Astrocyte of the hippocampus (primary cell): ENCODE results near the gene POU2F3.
A peak's percentile ranks its signal among the peaks of the same experiment; 100 is the strongest.

Experiments
- DNase-seq: peaks from one replicate; pipeline ENCODE4 v3.0.0; 2011; ENCODE audit warnings: low read depth, low spot score

Gene POU2F3

DNA sequence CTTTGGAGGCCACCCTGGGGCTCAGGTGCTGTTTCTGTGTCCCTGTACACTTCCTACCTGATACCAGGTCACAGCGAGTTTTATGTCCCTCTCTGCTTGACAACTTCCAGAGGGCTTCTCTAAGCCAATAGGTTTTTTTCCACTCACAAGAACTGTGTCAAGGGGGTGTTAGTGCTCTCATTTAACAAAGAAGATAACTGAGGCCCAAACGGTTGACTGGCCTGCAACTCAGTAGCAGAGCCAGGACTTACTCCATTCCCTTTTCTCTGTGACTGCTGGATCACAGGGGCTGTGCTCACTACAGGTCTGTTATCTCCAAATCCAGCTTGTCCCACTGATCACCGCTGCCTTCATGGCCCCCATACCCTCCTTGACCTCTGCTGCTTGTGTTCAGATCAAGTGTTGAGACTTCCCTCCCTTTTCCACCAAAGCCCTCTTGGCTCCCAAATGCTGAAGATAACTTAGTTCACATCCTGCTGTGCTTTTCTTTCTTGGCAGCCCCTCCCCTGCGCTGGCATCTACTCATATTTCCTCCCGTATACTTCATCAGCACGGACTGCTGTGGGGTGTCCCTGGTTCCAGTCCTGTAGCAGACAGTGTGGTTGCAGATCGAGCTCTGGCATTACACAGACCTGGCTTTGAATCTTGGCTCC lies 41.3 kb downstream of the POU2F3 start:
- no peak for DNase-seq

DNA sequence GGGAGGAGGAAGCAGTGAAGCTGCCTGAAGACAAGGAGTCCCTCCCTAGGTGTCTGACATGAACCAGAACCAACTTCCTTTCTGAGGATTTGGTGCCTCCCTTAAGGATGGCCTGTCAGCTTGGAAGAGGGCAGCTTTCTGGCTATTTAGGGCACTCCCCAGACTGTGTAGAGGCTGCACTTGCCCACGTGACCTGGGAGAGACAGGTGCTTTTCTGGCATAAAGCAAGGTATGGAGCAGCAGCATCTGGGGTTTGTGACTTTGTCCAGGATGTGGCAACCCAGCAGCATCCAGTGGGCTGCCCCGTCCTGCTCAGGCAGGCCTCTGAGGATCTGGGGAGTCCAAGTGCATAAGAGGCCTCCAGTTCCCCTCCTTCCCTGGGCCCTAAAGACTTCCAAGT lies 43.2 kb downstream of the POU2F3 start:
- no peak for DNase-seq

DNA sequence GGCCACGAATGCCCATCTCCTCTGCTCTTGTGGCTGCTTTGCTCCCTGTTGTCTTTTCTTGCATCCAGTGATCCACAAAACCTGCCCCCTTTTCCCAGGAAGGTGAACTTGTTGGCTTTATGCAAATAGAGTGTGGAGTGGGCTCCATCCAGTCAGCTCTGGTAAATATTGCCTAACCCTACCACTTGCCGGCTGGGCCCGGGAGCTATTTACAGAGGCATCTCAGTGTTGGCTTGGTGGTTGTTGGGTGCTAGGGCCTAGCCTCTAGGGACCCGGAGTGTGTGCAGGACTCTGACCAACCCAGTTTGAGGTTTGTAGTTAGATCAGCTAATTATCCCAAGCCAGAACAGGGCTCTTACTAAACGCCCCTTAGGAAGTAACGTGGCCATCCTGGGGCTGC lies 44.3 kb downstream of the POU2F3 start:
- no peak for DNase-seq

DNA sequence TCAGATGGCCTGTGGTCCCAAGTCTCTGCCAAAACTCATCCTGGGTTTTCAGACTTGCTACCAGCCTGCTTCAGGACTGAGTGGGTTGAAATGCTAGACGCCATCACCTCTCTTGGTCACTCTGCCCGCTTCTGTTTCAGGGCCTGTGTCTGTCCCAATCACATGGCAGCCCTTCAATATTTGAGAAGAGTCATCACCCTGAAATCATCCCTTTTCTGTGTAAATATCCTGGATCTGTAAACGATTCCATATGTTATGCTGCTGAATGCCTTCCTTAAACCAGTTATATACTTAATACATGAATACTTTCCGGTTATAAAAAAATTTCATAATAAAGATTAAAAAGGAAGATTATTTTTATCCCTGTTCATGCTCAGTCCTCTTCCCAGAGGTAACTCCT lies 45.3 kb downstream of the POU2F3 start:
- DNase-seq, result no peak

DNA sequence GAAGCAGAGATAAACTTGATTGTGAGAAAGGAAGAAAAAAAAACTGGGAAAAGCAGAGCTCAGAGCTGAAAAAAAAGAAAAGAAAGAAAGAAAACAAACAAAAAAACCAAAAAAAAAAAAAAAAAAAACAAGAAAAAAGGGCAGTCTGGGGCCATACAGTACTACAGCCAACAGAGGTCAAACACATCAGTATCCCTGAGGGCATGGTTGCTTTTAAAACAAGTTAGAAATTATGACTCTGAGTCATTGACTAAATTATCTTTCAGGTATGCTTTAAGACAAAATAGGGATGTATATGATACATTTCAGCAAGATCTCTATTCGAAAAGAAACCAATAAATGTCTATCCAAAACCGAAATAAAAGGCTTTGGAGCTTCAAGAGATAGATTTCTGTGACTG lies 48.1 kb downstream of the POU2F3 start:
- DNase-seq, result no peak

DNA sequence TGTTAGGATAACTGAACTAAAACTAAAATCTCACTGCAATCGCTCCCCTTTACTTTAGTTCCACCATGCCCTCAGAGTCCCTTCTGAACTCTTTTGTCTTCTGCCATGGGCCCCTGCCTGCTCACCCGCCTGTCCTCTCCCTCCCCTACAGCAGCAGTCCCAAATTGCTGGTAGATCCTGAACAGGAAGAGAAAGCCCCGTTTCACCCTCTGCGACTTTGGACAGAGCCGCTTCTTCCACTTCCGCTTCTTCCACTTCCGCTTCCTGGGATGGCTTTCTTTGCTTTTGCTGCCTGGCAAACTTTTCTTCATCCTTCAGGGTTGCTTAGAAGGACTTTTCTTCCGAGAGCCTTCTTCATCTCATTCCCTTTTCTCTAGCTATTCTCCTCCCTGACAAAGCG lies 49.5 kb downstream of the POU2F3 start:
- DNase-seq, result no peak

DNA sequence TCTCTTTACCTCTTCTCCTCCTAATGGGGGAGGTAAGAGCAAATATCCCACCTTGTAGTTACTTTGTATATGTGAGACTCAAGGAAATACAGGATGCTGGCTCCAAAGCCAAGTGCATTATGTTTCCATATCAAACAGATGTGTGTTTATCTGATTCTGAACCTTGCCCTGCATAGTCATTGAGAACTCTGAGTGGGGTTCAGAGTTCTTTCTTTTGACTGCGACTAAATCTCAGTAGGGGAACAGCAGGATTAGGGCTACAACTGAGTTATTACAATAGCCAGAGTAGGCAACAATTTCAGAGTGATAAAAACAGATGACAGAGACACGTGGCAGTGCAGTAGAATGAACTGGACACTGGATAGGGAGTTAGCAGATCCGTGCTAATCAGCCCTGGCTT lies 51.0 kb downstream of the POU2F3 start:
- DNase-seq, result no peak

DNA sequence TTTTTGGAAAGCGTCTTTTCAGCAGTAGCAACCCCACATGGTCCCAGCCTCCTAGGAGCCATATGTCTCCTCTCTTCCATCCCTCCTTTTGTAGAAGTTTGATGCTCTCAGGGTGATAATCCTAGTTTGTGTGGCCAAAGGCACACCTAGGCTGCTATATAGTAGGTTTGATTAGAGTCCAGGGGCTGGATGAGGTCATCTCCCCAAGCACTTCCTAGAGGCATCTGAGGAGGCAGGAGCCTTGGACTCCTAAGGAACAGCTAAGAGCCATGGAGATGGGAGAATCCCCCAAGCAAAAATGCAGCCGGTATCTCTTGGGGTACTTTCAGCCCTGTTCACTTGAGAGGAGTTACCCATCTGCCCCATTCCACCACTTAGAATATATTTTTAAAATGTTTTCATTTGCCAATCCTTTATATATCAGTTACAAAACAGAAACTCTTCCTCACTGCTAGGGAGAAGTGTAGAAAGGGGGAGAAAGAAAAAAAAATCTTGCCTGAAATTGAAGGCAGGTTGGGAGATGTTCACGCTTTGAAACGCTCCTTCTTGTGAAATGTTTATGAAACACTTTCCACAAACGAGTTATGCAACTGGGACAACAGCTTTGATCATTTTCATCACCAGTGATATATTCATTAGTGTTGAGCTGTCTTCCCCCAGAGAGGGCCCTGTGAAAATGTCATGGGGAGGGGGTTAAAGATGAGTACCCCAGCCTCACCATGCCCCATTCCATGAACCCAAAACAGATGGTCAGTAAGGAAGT lies 53.3 kb downstream of the POU2F3 start:
- no peak for DNase-seq

DNA sequence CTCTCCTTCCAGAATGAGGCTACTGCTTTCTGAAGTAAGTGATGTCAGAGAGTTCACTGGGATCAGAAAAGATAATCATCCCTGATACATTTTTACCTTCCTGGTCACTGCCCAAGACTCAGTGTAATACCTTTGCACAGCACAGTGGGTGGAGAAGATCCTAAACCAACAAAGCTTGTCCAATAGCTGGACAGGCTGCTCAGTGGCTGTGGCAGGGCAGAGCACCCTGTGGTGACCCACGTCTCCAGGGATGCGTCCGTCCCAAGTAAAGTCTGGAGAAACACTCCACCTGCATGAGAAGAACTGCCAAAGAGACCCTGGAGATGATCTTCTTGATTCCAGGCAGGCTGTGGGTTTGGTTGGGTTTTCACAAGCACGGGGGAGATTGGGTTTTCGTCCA lies 54.2 kb downstream of the POU2F3 start:
- DNase-seq, result no peak

DNA sequence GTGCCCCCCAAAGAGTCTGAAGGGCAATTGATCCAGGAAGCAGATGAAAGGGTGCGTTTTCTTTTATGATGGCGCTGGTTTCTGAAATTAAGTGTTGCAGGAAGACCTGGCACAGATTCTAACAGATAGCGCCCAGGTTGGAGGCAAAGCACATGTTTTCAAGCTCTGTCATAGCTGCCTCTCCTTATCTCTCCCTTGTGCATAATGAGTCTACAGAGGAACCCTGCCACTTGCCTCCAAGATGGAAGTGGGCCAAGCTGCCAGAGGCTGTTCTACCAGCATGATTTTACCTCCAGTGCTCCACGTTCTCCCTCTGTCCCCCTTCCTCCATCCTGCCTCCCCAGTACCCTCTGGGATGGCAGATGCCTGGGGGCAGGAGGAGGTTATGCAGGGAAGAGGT lies 55.2 kb downstream of the POU2F3 start:
- DNase-seq, result peak; percentile 54

DNA sequence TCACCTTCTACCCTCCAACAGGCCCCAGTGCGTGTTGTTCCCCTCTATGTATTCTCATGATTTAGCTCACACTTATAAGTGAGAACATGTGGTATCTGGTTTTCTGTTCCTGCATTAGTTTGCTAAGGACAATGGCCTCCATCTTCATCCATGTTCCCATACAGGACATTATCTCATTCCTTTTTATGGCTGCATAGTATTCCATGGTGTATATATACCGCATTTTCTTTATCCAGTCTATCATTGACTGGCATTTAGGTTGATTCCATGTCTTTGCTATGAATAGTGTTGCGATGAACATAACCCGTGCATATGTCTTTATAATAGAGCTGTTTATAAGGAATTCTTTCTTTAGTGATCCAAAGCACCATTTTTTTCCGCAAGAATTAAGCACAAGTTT lies 56.6 kb downstream of the POU2F3 start:
- no peak for DNase-seq

DNA sequence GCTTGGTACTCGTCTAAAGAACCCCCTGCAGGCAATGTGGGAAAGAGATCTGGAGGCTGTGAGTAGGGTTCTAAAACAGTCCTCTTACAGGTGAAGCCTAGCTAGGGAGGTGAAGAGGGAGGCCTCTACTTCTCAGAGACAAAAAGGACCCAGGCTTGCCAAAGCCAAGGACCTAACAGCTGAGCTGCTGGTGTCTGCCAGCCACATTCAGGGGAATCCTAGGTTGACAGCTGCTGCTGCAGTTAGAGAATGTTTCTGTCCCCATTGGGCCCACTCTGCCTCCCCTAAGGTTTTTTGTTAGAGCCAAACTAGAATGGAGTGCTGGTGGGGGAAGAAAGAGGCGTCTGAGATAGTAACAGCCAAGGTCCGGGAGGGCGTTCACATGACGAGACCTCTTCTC lies 58.5 kb downstream of the POU2F3 start:
- DNase-seq, result no peak

DNA sequence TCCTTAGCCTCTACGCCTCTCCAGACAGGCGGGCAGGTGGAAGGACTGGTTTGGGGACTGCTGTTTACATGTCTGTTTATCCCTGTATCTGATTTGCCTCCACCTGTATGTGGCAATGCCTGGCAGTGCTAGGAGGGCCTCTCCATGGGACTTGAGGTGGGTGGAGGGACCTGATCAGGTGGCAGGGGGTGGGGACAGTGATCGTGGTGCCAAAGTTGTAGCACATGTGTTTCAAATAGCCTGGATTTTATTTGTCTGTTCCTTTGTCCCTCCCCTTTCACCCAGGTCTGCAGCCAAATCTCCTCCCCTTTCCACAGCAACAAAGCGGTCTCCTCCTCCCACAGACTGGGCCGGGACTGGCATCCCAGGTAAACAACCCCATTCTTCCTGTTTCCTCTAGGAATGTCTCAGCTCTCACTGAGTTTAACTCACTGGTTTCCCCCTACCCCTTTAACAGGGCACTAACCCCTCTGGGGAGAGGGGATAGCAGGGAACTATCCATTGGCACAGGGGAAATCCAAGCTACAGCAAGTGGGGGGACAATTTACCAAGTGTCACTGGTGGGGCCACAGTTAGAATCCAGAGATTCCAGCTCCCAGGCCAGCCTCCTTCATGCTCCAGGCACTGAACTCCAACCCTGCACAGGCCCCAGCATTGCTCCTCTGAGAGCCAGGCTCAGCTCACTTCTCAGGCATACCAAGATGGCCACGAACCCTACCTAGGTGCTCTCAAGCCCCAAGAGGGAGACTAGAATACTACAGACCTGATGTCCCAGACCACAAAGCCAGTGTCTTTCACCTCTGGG lies 62.3 kb downstream of the POU2F3 start:
- no peak for DNase-seq

DNA sequence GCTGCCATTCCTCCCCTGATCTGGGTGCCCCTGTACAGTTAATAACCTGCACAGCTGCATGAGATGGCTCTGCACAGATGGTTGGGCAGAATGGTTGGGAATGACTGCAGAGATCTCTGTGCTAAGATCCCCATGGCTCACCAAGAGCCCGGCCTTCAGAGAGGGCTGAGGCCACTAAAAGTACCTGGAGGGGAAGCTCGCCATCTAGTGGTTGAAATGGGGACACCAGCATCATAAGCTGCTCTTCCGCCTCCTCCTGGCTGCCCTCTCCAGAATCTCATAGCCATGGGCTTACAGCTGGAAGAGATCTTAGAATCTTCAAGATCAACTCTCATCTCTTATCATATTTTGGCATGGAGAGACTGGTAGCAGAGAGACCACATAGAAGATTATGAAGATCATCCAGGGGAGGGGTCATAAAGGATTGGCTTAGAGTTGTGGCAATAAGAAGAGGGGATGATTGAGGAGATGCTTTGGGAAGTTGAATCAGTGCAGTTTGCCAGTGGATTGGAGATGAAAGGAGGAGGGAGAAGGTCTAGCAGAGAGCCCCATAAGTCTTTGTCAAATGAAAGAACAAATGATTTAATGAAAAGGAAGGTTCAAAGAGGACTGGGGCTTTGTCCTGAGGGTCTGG lies 63.2 kb downstream of the POU2F3 start:
- peak; percentile 85 for DNase-seq

DNA sequence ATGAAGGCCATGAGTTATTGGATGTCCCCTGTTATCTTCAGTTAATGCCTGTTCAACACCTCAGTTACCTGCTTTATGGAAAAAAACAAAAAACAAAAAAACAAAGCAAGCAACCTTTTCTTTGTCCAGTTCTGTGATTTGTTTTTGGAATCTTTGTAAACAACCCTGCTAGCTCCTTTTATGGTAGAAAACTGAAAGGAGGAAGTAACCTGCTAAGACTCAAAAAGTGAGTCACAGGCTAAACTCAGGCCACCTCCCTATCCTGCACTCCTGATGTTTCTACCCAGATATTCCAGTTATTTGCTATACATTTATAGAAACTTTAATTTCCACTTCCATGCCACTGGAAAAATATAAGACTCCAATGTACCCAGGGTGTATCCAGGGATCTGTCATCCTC lies 64.6 kb downstream of the POU2F3 start:
- peak; percentile 35 for DNase-seq

DNA sequence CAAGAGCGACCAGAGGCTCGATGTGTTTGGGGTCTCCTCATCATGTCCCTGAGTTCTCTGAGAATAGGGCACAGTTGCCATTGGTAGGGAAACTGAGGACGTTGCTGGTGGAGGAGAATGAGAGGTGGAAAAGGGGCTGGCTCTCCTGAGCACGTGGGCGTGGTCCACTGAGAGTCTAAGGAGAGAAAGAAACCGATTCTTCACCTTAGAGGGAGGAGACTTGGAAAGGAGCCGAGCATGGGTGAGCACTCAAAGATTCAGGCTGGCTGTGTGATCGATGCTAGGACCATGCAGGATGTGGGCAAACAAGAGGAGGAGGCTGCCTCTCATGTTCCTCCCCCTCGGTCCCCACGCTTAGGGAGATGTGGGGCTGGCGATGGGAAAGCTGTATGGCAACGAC lies 65.3 kb downstream of the POU2F3 start:
- no peak for DNase-seq

DNA sequence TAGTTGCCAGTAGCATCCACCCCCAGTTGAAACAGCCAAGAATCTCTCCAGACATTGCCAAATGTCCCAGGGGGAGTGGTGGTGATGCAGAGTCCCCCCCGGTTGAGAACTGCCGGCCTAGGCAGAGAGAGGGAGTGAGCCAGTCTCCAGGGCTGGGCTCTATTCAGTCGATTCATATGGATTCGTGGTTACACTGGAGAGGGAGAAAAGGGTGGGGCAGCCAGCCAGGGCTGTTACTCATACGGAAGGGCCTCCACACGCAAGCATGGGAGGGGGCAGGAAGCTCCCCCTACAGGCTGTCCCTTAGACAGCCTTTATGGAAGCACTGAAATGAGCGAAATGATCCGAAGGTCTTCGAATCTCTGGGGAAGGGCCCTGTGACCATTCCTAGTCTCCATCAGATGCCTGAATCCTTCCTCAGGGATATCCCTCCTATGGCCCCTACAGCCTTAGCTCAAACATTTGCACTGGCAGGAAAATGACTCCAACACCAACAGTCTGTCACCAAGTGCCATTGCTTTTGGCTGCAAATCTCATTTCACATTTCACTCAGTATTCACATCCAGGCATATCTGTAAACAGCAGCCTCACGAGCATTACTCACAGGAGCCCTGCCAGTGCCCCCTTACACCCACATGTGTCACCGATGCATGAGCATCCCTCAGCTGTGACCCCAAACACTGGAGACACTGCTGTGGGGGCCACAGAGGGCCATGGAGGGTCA lies 66.7 kb downstream of the POU2F3 start:
- DNase-seq, result peak; percentile 94

DNA sequence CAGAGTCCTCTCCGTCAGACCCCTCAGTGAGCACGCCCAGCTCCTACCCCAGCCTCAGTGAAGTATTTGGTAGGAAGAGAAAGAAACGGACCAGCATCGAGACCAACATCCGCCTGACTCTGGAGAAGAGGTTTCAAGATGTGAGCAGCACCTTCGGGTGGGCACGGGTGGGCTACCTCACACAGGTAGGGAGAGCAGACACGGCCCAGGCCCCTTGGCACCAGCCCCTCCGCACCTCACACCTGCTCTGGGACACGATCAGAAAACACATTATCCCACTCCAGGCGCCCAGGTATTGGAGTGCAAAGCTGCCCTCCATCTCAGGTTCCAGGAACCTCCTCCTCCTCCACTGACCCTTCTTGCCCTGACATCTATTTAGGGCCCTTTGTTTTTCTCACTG lies 67.5 kb downstream of the POU2F3 start:
- no peak for DNase-seq

DNA sequence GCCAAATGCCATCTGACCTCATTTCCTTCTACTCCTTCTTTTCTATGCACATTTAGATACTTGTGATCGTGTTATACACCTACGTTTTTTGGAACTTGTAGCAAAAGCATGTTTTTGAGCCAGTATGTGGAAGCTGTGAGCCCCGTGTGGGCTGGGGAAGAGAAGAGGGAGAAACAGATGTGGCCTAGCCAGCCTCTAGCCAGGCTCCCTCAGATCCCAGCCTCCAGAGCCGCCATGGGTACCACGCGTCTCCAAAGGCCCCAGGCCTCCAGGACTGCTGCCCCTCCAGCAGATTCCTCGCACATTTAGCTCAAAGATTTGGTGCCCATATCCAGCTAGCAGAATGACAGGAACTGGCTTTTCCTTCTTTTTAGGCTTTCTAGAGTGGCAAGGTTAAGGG lies 68.1 kb downstream of the POU2F3 start:
- no peak for DNase-seq

DNA sequence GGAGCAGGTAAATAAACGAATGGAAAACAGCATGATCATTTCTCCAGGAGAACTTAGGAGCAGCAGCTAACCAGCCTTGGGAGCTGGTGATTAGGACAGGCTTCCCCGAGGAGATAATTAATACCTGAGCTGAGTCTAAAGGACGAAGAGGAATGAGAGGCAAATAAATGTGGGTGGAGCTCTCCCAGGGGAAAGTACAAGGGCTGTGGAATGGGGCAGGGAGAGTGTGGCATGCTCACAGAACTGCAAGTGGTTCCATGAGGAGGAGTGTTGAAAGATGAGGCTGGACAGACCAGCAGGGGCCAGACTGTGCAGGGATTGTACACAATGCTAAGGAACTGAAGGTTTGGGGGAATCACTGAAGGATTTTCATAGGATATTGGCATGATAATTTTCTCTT lies 70.9 kb downstream of the POU2F3 start:
- DNase-seq, result no peak

DNA sequence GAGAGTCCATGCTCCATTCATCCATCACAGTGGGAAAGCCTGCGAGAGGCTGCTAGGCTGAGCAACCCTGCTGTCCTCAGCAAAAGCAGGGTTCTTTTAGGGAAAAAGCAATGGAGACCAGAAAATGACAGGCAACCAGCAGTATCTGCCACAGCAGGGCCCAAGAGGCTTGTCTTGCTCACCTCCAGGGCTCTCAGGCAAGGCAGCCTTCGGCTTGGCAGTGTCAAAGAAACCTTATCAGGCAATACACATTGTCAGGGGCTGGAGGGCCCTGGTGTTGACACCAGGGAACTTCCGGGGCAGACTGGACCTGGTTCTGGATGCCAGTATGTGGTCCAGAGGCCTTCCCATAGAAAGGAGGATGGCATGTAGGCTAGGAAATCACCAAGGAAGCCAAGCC lies 74.9 kb downstream of the POU2F3 start:
- no peak for DNase-seq
